GM19193 (cell line): ENCODE results near the gene ARIH2.
A peak's percentile ranks its signal among the peaks of the same experiment; 100 is the strongest.

Source experiments
- POLR2A ChIP-seq: IDR thresholded peaks from 4 replicates; pipeline ENCODE4 v1.6.1; 2011; ENCODE audit not compliant: insufficient read depth, insufficient read length; ENCODE audit errors: extremely low read depth

Gene ARIH2

DNA sequence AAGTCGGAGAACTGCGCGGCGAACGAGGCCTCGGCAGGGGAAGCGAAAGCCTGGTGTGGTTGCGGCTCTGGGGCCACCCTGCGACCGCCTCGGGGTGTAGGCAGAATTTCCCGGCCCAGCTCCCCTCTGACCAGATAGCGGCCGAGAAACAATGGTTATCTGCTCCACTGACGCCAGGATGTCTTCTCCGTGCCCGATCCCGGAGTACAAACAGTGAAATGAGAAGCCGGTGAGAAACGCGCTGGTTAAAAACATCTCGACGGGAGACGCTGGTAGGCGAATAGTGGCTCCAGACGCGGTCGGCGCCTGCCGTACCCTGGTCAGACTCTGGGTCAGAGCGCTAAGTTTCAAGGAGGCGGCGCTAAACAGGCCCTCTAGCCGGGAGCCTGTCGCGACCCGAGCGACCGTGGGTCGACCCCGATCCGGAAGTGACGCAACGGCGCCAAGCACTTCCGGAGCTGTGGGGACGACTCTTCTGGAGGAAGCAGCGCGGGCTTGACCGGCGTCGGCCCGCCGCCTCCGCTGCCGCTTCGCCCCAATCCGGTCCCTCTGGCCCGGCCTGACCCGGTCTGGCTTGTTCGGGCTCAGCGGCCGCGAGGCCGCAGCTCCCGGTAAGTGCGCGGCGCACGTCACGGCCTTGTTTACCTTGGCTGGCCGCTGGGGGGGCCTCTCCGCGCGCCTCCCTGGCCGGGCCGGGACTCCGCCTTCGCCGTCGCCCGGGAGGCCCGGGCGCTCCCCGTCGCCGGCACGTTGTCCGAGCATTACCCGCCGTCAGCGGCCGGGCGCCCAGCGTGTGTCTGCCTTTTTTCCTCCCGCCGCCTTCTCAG lies at the start of gene ARIH2:
Gene ARIH2, plus strand, starts transcription at position 455 of the 827 bp plus-strand sequence. CDS start 8,717 bp downstream, outside the sequence.
- TF ChIP-seq POLR2A: peak; percentile 91

GRCh38 chr3:48877671-48878070 lies 41.0 kb upstream of the ARIH2 start:
- TF ChIP-seq POLR2A: no peak

DNA sequence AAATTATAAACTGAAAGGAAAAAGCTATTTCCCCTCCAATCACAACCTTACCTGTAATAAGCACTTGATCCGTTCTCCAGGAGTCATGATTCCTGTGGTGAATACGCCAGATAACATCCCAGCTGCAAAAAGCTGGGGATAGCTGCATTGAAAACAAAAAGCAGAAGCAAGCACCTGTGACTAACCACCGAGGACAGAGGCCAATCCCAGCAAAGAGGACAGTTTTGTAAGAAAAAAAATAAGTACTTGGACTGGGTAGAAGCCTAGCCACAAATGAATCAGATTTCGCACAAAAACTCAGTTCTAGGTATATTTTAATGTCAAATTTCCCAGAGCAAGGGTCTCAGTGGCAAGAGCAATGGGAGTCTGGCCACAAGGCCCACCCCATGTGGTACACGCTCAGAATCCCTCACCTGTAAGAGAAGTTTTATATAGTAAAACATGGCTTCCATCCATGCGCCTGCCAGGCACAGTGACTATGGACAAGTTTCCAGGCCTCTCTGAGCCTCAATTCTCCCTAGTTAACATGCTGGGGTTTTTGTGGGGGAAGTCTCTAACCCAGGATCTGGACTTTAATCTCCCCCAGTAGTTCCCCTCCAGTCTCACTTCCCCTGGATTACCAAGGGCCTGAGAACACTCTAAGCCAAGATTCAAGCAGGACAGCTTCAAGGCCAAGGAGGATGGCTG lies 39.2 kb upstream of the ARIH2 start:
- no peak for TF ChIP-seq POLR2A

GRCh38 chr3:48879994-48880377 lies 38.7 kb upstream of the ARIH2 start:
- no peak for TF ChIP-seq POLR2A

GRCh38 chr3:48881006-48881405 lies 37.6 kb upstream of the ARIH2 start:
- no peak for TF ChIP-seq POLR2A

- no peak for TF ChIP-seq POLR2A
Measured at GRCh38 chr3:48881652-48882114, 37.0 kb upstream of the ARIH2 start.

GRCh38 chr3:48885753-48886152 lies 32.9 kb upstream of the ARIH2 start:
- TF ChIP-seq POLR2A: no peak

DNA sequence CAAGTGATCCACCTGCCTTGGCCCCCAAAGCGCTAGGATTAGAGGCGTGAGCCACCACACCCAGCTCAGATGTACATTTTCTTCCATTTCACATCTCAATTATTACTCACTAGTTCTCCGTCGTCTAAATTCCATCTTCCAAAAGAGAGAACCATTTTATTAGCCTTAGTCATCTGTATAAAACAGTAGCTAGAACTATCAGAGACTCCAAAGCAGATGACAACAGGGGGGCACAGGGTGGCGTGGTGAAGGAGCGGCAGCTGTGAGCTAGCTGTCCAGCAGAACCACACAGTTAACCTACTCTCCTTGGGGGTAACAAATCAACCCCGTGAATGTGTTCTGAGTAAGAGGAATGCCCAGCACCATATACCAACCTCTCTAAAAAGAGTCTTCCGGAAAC lies 27.0 kb upstream of the ARIH2 start:
- TF ChIP-seq POLR2A: no peak

DNA sequence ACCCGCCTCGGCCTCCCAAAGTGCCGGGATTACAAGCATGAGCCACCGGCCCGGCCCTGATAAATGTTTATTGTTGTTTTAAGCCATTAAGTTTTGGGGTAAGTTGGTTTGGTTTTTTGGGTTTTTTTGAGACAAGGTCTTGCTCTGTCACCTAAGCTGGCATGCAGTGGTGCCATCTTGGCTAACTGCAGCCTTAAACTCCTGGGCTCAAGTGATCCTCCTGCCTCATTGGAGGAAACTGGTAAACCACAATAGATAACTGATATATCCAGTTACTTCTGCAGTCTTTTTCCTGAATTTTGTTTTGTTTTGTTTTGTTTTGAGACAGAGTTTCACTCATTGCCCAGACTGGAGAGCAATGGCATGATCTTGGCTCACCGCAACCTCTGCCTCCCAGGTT lies 24.1 kb upstream of the ARIH2 start:
- TF ChIP-seq POLR2A: no peak

DNA sequence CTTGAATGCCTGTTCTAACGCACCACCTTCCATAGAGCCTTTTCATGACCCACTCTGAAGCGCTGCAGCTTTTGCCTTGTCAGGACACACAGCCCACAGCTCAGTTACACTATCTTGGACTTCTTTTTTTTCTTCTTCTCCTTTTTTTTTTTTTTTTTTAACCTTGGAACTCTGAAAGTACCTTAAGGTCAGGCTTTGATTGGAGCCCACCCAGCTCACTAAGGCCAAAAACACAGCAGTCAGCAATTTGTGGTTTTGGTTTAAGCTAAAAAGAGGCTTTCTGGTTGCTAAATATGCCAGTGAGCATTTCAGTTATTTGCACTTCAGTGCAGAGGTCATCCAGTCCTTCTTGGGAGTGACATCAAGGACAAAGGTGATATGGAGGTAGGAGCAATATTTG lies 21.7 kb upstream of the ARIH2 start:
- TF ChIP-seq POLR2A: no peak

DNA sequence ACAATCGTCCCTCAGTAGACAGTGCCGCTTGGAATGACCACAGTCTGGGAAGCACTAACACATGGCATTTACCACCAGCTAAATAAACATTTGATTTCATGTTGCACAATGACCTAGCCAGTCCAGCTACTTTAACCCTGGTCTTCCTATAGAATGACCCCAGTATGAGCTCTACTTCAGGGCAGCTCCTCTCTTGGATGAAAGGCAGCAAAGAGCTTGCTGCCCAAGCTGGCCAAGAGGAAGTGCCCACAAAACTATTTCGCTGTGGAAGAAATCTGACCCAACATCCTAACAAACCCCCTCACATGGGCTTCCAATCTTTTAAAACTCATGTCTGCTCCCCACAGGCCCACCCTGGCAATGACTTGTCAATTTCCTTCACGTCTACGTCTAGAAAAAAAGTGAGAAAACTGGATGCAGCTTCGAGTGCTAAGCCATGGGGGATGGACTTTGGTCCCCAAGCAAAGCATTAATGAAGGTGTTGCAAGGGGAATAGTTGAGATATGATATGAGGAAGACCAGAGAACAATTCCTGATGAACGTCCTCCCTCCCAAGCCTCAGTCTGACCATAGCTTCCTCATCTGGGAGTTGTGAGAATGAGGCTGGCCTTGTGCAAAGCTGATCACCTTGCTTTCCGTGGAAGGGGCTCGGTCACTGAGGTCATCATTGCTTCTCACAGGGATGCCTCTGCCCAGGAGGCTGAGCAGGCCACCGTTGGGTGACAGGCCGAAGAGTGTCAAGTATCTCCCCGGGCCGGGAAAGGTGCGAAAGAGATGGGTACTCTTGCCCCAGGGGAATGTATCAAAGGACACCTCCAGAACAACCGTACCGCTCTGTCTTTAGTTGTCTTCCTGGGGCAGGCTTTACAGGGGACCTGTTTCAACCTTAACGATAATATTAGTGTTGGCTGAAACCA lies 20.9 kb upstream of the ARIH2 start:
- TF ChIP-seq POLR2A: no peak

GRCh38 chr3:48898383-48899234 lies 20.0 kb upstream of the ARIH2 start, which contains the start of gene SLC25A20:
Gene SLC25A20, minus strand, starts transcription at chr3:48898882. Its CDS starts 88 bp downstream, at chr3:48898794.
- peak; percentile 37 for TF ChIP-seq POLR2A

DNA sequence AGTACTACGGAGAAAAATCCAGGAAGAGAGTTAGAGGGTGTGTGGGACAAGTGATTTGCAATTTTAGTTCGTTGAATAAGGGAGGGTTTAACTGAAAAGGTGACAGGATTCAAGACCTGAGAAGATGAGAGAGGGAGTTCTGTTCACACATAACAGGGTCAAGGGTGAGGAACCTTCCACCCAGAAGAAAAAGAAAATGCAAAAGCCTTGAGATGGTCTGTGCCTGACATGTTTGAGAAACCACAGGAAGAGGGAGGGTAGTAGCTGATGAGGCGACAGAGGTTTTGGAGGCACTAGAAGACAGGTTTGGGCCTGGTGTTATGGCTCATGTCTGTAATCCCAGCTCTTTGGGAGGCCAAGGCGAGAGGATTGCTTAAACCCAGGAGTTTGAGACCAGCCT lies 19.4 kb upstream of the ARIH2 start:
- no peak for TF ChIP-seq POLR2A

- no peak for TF ChIP-seq POLR2A
Measured at GRCh38 chr3:48915296-48915695, 3.3 kb upstream of the ARIH2 start.
